SK-N-SH (cell line): Measurements from ENCODE around the gene FUT9. TPM values are rescaled to one million over a fixed set of nuclear protein-coding genes. Genes with fewer than 3 reads are reported as not detected.

Experiments
- CTCF ChIA-PET: fragments of 300-600, 350-600 bp; formaldehyde crosslinking; extraction: SDS; loops from one replicate; lab custom pipeline; 2021; lab: Yijun Ruan, JAX
- POLR2A ChIA-PET: fragments of 350-600 bp; sonication (Branson Sonifier 250); formaldehyde crosslinking; extraction: SDS; loops from one replicate; lab custom pipeline; 2020; ENCODE audit warnings: antibody characterized with exemption, inconsistent platforms; lab: Yijun Ruan, JAX
- DNase-seq: peaks from one replicate; pipeline ENCODE4 v3.0.0; 2012
- H2AFZ ChIP-seq: fragments of 200-600 bp; sonication (generic); 2 replicates; pipeline ENCODE4 v1.8.1; 2016; ENCODE audit warnings: antibody characterized with exemption, mild to moderate bottlenecking, low read depth
- H3F3A ChIP-seq: fragments of 200-600 bp; sonication (generic); replicated peaks from 2 replicates; pipeline ENCODE3; 2016; ENCODE audit warnings: antibody characterized with exemption, mild to moderate bottlenecking; ENCODE audit not compliant: insufficient read depth
- H3K27ac ChIP-seq, 2 experiments: fragments of 200-500 bp in 1 of 2; fragments of 200-600 bp in 1 of 2; sonication (Bioruptor generic) in 1 of 2; sonication (generic), shearing (Covaris generic) in 1 of 2; 2 replicates each; pipeline versions ENCODE4 v1.5.1 to v1.6.1; 2014 to 2016; ENCODE audit warnings: low read depth in 2 of 2, inconsistent platforms in 1 of 2, low read length in 1 of 2, mild to moderate bottlenecking in 1 of 2, mixed read lengths in 1 of 2
- H3K27me3 ChIP-seq: fragments of 200-600 bp; sonication (generic), shearing (Covaris generic); 2 replicates; pipeline ENCODE4 v1.6.1; 2016; ENCODE audit warnings: mixed run types; ENCODE audit not compliant: insufficient read depth
- H3K36me3 ChIP-seq, 2 experiments: fragments of 200-500 bp in 1 of 2; fragments of 200-600 bp in 1 of 2; sonication (Bioruptor generic) in 1 of 2; sonication (generic) in 1 of 2; replicated peaks in 1 of 2; 2 replicates each; pipeline versions ENCODE3 to v1.5.1; 2014 to 2016; ENCODE audit warnings: low read length in 1 of 2, mild to moderate bottlenecking in 1 of 2; ENCODE audit not compliant: insufficient read depth in 2 of 2, control insufficient read depth in 1 of 2
- H3K4me1 ChIP-seq, 2 experiments: fragments of 200-500 bp in 1 of 2; fragments of 200-600 bp in 1 of 2; sonication (Bioruptor generic) in 1 of 2; sonication (generic), shearing (Covaris generic) in 1 of 2; 2 replicates each; pipeline versions ENCODE4 v1.5.1 to v1.6.1; 2014 to 2016; ENCODE audit warnings: low read depth in 1 of 2, low read length in 1 of 2, mixed run types in 1 of 2; ENCODE audit not compliant: insufficient read depth in 2 of 2, control insufficient read depth in 1 of 2
- H3K4me2 ChIP-seq: fragments of 200-600 bp; sonication (generic), shearing (Covaris generic); 2 replicates; pipeline ENCODE4 v1.6.1; 2017; ENCODE audit warnings: mixed run types
- H3K4me3 ChIP-seq, 2 experiments: fragments of 200-500 bp in 1 of 2; fragments of 200-600 bp in 1 of 2; sonication (Bioruptor generic) in 1 of 2; sonication (generic), shearing (Covaris generic) in 1 of 2; 2 replicates each; pipeline versions ENCODE4 v1.5.1 to v1.8.1; 2014 to 2016; ENCODE audit warnings: low read depth in 2 of 2, inconsistent platforms in 1 of 2, low read length in 1 of 2, mild to moderate bottlenecking in 1 of 2, mixed read lengths in 1 of 2, moderate library complexity in 1 of 2
- H3K79me2 ChIP-seq: fragments of 200-600 bp; sonication (generic); 2 replicates; pipeline ENCODE4 v1.8.1; 2017; ENCODE audit warnings: mild to moderate bottlenecking; ENCODE audit not compliant: insufficient read depth
- H3K9ac ChIP-seq: fragments of 200-600 bp; sonication (generic); 2 replicates; pipeline ENCODE4 v1.6.1; 2017; ENCODE audit warnings: mixed run types
- H3K9me2 ChIP-seq: fragments of 200-600 bp; sonication (generic); 2 replicates; pipeline ENCODE4 v1.6.1; 2017; ENCODE audit warnings: mixed run types
- H3K9me3 ChIP-seq: fragments of 200-600 bp; sonication (generic); 2 replicates; pipeline ENCODE4 v1.6.1; 2017; ENCODE audit warnings: mixed run types, mild to moderate bottlenecking, moderate library complexity
- H4K20me1 ChIP-seq: fragments of 200-600 bp; sonication (generic); 2 replicates; pipeline ENCODE4 v1.6.1; 2017; ENCODE audit warnings: mild to moderate bottlenecking, mixed run types; ENCODE audit not compliant: insufficient read depth
- CTCF ChIP-seq: fragments of 200-600 bp; sonication (generic); IDR thresholded peaks from 2 replicates; pipeline ENCODE4 v1.6.1; 2017; ENCODE audit warnings: antibody characterized with exemption, mild to moderate bottlenecking, moderate library complexity
- EZH2phosphoT487 ChIP-seq: fragments of 200-600 bp; sonication (generic); IDR thresholded peaks from 2 replicates; pipeline ENCODE4 v1.6.1; 2017; ENCODE audit warnings: low read depth, mixed run types, mild to moderate bottlenecking, antibody characterized with exemption, moderate library complexity, borderline replicate concordance
- FOSL2 ChIP-seq: IDR thresholded peaks from 2 replicates; pipeline ENCODE4 v1.4.0; 2012; ENCODE audit warnings: low read depth, mild to moderate bottlenecking, moderate library complexity, borderline replicate concordance
- FOXJ3 ChIP-seq: sonication (generic); formaldehyde crosslinking; IDR thresholded peaks from 2 replicates; pipeline ENCODE4 v1.5.1; 2020; ENCODE audit warnings: mild to moderate bottlenecking, missing genetic modification reagents
- FOXM1 ChIP-seq: IDR thresholded peaks from 2 replicates; pipeline ENCODE4 v1.4.0; 2012; ENCODE audit warnings: low read depth, mild to moderate bottlenecking
- IRF3 ChIP-seq: fragments of 150-350 bp; IDR thresholded peaks from 2 replicates; pipeline ENCODE4 v1.6.1; 2016; ENCODE audit warnings: mild to moderate bottlenecking, low read depth, low read length
- JUND ChIP-seq: IDR thresholded peaks from 2 replicates; pipeline ENCODE4 v1.4.0; 2012
- MEF2A ChIP-seq: IDR thresholded peaks from 2 replicates; pipeline ENCODE4 v1.4.0; 2012; ENCODE audit warnings: low read depth, borderline replicate concordance
- RAD21 ChIP-seq: IDR thresholded peaks from 2 replicates; pipeline ENCODE4 v1.6.1; 2012; ENCODE audit warnings: mild to moderate bottlenecking, low read length
- RCOR1 ChIP-seq: fragments of 150-350 bp; IDR thresholded peaks from 2 replicates; pipeline ENCODE4 v1.6.1; 2017; ENCODE audit warnings: antibody characterized with exemption, low read length
- RFX5 ChIP-seq: IDR thresholded peaks from 2 replicates; pipeline ENCODE4 v1.6.1; 2012; ENCODE audit warnings: mild to moderate bottlenecking, improper control_type of control experiment, low read length
- RXRA ChIP-seq: IDR thresholded peaks from 2 replicates; pipeline ENCODE4 v1.4.0; 2012; ENCODE audit warnings: low read depth, mild to moderate bottlenecking, borderline replicate concordance
- SIN3A ChIP-seq: IDR thresholded peaks from 2 replicates; pipeline ENCODE4 v1.6.1; 2012; ENCODE audit warnings: low read depth, mild to moderate bottlenecking, low read length, moderate library complexity, borderline replicate concordance
- TAF1 ChIP-seq: IDR thresholded peaks from 2 replicates; pipeline ENCODE4 v1.6.1; 2012; ENCODE audit warnings: low read depth, mild to moderate bottlenecking, low read length, moderate library complexity, borderline replicate concordance
- TCF12 ChIP-seq: IDR thresholded peaks from 2 replicates; pipeline ENCODE4 v1.4.0; 2012
- USF1 ChIP-seq: IDR thresholded peaks from 2 replicates; pipeline ENCODE4 v1.4.0; 2012; ENCODE audit warnings: low read depth, borderline replicate concordance
- ZBTB33 ChIP-seq: IDR thresholded peaks from 2 replicates; pipeline ENCODE4 v1.4.0; 2012; ENCODE audit warnings: low read depth, borderline replicate concordance
- WGBS: methylation state at CpG from one replicate; pipeline ENCODE4 v1.1.6; 2017; ENCODE audit warnings: low lambda C conversion rate; 5-methylcytosine and 5-hydroxymethylcytosine counted together
- polyA plus RNA-seq, 3 experiments: library from polyadenylated mRNA; depleted of rRNA; stranded (reverse); fragments of >200 nt; gene quantifications; 2 replicates each; pipeline ENCODE4 v1.2.3, GENCODE V29; 2012

Gene FUT9
- polyA plus RNA-seq, 1 of the 3 experiments (the other 2 are of a cell fraction), result under 0.01 TPM

- TF ChIP-seq FOSL2, result no peak
- TF ChIP-seq, all 33 proteins: peak for 0
These were observed 728 bp downstream of the FUT9 start (continued) for GRCh38 chr6:96016334-96017069.

GRCh38 chr6:96017070-96017359, 1.2 kb downstream of the FUT9 start:
- ChIA-PET CTCF (interaction anchor here (0.6 to 3.6 kb wide), 4 partner anchors 10 to 452 kb away, joined by 4 to 16 read pairs (median 6); no protein-coding TSS in a partner anchor), POLR2A (no interaction called here)
- H4K20me1 ChIP-seq, result no peaks in the 10 kb centered on the region
- no peak overlapping the region for H3K27ac ChIP-seq
- no peaks in the 10 kb centered on the region for H3K79me2 ChIP-seq
- H3K4me2 ChIP-seq, result no peak overlapping the region
- no peak overlapping the region for H2AFZ ChIP-seq
- H3K4me3 ChIP-seq, result no peak overlapping the region
- no peaks in the 10 kb centered on the region for H3K9me3 ChIP-seq
- no peak for DNase-seq
- H3K9me2 ChIP-seq, result no peaks in the 10 kb centered on the region
- H3K36me3 ChIP-seq, result no peaks in the 10 kb centered on the region
- H3F3A ChIP-seq, result no peaks in the 10 kb centered on the region
- no peaks in the 10 kb centered on the region for H3K27me3 ChIP-seq
- TF ChIP-seq RCOR1 (no peak), CTCF (no peak), IRF3 (no peak), MEF2A (no peak), TAF1 (no peak), FOXM1 (no peak), SIN3A (no peak)
- WGBS, result 60% methylated on average over 2 of the region's 2 CpGs
- no peak overlapping the region for H3K9ac ChIP-seq
- H3K4me1 ChIP-seq, result peaks cover 0 to 6% of the 10 kb centered on the region in 2 experiments; a peak in 1 of 4 replicates

- Histone ChIP-seq H3K27me3 (no peaks in the 10 kb centered on the region), H3K9me3 (no peaks in the 10 kb centered on the region), H3K9ac (no peak overlapping the region), H3K36me3 (no peaks in the 10 kb centered on the region), H3K9me2 (no peaks in the 10 kb centered on the region), H3K4me2 (no peak overlapping the region), H2AFZ (no peak overlapping the region), H4K20me1 (no peaks in the 10 kb centered on the region), H3K4me1 (no peaks in the 10 kb centered on the region), H3F3A (no peaks in the 10 kb centered on the region), H3K79me2 (no peaks in the 10 kb centered on the region), H3K27ac (no peak overlapping the region), H3K4me3 (no peak overlapping the region)
- CTCF ChIA-PET, result interaction anchor here (0.7 to 1.7 kb wide), 2 partner anchors 20 to 52 kb away, joined by 3 to 4 read pairs; no protein-coding TSS in a partner anchor
- no peak for DNase-seq
- POLR2A ChIA-PET, result no interaction called here
- TF ChIP-seq USF1 (no peak), TCF12 (no peak), FOXJ3 (CRISPR knock-in tag) (no peak), RFX5 (no peak), ZBTB33 (no peak), SIN3A (no peak), TAF1 (no peak), RCOR1 (no peak), RAD21 (no peak), JUND (no peak), EZH2phosphoT487 (no peak), MEF2A (no peak), RXRA (no peak), IRF3 (no peak)
These were observed 6.5 kb downstream of the FUT9 start for GRCh38 chr6:96022225-96022624.
